Measurements from ENCODE around the gene NCAPD2. TPM values are rescaled to one million over a fixed set of nuclear protein-coding genes. Genes with fewer than 3 reads are reported as not detected.

Gene NCAPD2
- total and polyA plus RNA-seq, 2 of the 4 experiments (the other 2 are of a cell fraction): 35.6 to 57.9 TPM

DNA sequence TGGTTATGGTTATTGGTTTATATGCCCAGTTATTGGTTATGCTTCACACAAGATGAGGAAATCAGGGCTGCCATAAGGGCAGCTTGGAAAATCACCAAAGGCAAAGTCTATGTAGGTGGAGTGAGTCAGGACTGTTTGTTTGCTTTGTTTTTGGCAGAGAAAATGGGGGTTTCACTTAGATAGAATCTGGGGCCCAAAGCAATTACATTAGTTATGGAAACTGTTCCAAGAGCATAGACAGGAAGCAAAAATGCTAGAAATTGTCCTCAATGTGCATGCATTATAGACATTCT, 25.7 kb upstream of the NCAPD2 start:
- H3K9me1 ChIP-seq (ENCODE audit: insufficient read depth, low read length): peaks cover 6% of the 10 kb centered on the region; the same call in 1 of the 2 replicates
- no peak overlapping the region for H2BK5ac ChIP-seq (ENCODE audit: low read depth, low read length, poor library complexity, severe bottlenecking)
- no peak overlapping the region for H3K18ac ChIP-seq (ENCODE audit: low read depth, low read length)
- H3K4ac ChIP-seq (ENCODE audit: low read depth, low read length): no peak overlapping the region
- no peak overlapping the region for H3K14ac ChIP-seq (replicated peaks; ENCODE audit: low read depth, low read length)
- H3K9ac ChIP-seq (ENCODE audit: low read depth, low read length): no peak overlapping the region
- no peak overlapping the region for H2BK20ac ChIP-seq (ENCODE audit: low read depth, low read length)
- ChIA-PET POLR2A (ENCODE audit: unreplicated experiment) (interaction anchor here (0.6 to 1.0 kb wide), 2 partner anchors 68 to 133 kb away, joined by 3 to 4 read pairs; no protein-coding TSS in a partner anchor), CTCF (interaction anchor here (0.6 kb wide), 1 partner anchor 32 kb away, joined by 3 read pairs; no protein-coding TSS in a partner anchor)
- peaks cover 16 to 45% of the 10 kb centered on the region in 2 experiments for H3K79me1 ChIP-seq (ENCODE audit: low read depth in 1 of 2, low read length in 2 of 2)
- H4K20me1 ChIP-seq (ENCODE audit: insufficient read depth, low read length): peaks cover 17% of the 10 kb centered on the region
- ATAC-seq (ENCODE audit: low read depth): no peak
- H2AK5ac ChIP-seq (ENCODE audit: low read depth, low read length): no peak overlapping the region
- H2AFZ ChIP-seq (replicated peaks; ENCODE audit: low read length, poor library complexity): no peak overlapping the region
- dilution Hi-C loops (cut with HindIII; ENCODE audit: low sequenced_read_pairs, unreplicated experiment) (no loop called here), in situ Hi-C loops (cut with MboI; ENCODE audit: low sequenced_read_pairs) (loop anchor here (25.0 kb wide), 1 partner anchor 281 kb away; no protein-coding TSS in a partner anchor), intact Hi-C loops (cut with micrococcal nuclease) (loop anchor here (5.0 kb wide), 1 partner anchor 271 kb away; no protein-coding TSS in a partner anchor)
- H4K91ac ChIP-seq (ENCODE audit: insufficient read depth, low read depth, low read length): no peak overlapping the region
- H2BK15ac ChIP-seq (ENCODE audit: low read depth, low read length): no peak overlapping the region
- H2BK120ac ChIP-seq (ENCODE audit: low read depth, low read length): no peak overlapping the region
- no TSS peak for BruUV-seq (replicated peaks)
- H4K8ac ChIP-seq (ENCODE audit: low read depth in 2 of 2, low read length in 2 of 2): no peak overlapping the region
- peaks cover 4% of the 10 kb centered on the region for H3K4me1 ChIP-seq (ENCODE audit: control insufficient read depth, insufficient read depth, low read length)
- H4K5ac ChIP-seq (ENCODE audit: low read depth, low read length): no peak overlapping the region
- peaks cover 22% of the 10 kb centered on the region for H3K36me3 ChIP-seq (ENCODE audit: control insufficient read depth, insufficient read depth, low read length)
- H3K23ac ChIP-seq (ENCODE audit: low read depth, low read length): peak overlapping the region; percentile 7; the same call in 1 of the 2 replicates
- peak; percentile 62 for DNase-seq
- H3K56ac ChIP-seq (ENCODE audit: extremely low read depth, insufficient read depth, low read length): no peak overlapping the region
- no peak overlapping the region for H3K4me3 ChIP-seq (ENCODE audit: insufficient read depth, low read depth, low read length)
- H3K27me3 ChIP-seq (ENCODE audit: control insufficient read depth, insufficient read depth, low read length): no peaks in the 10 kb centered on the region
- H3K9me3 ChIP-seq (ENCODE audit: control insufficient read depth, insufficient read depth, low read length): no peaks in the 10 kb centered on the region
- peak overlapping the region; percentile 29; the same call in 1 of the 2 replicates for H3K4me2 ChIP-seq (ENCODE audit: low read depth, low read length)
- no peak overlapping the region for H3K27ac ChIP-seq (ENCODE audit: insufficient read depth, low read length)
- no peak overlapping the region for H2AK9ac ChIP-seq (replicated peaks; ENCODE audit: low read depth, low read length, poor library complexity)
- TF ChIP-seq CEBPB (IDR thresholded peaks at IDR 0.05; ENCODE audit: low read depth, low read length) (peak; percentile 29; the same call in 1 of the 2 replicates), BHLHE40 (IDR thresholded peaks at IDR 0.05; ENCODE audit: low read depth, low read length) (no peak), SMC3 (IDR thresholded peaks at IDR 0.05; ENCODE audit: low read depth, low read length) (no peak), RAD21 (IDR thresholded peaks at IDR 0.05; ENCODE audit: low read length) (no peak), FOS (IDR thresholded peaks at IDR 0.05; ENCODE audit: low read depth, low read length) (0 out of 2 replicates have a peak, but pooled peaks have one; percentile 19), MAFK (IDR thresholded peaks at IDR 0.05; ENCODE audit: low read depth, low read length) (no peak)
- TF ChIP-seq, protein P1, sequence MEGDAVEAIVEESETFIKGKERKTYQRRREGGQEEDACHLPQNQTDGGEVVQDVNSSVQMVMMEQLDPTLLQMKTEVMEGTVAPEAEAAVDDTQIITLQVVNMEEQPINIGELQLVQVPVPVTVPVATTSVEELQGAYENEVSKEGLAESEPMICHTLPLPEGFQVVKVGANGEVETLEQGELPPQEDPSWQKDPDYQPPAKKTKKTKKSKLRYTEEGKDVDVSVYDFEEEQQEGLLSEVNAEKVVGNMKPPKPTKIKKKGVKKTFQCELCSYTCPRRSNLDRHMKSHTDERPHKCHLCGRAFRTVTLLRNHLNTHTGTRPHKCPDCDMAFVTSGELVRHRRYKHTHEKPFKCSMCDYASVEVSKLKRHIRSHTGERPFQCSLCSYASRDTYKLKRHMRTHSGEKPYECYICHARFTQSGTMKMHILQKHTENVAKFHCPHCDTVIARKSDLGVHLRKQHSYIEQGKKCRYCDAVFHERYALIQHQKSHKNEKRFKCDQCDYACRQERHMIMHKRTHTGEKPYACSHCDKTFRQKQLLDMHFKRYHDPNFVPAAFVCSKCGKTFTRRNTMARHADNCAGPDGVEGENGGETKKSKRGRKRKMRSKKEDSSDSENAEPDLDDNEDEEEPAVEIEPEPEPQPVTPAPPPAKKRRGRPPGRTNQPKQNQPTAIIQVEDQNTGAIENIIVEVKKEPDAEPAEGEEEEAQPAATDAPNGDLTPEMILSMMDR (conservative IDR thresholded peaks at IDR 0.05; ENCODE audit: low read depth, low read length): no peak
